GM12878 (cell line): ENCODE measurements around the gene CIAO2B. TPM values are rescaled to one million over a fixed set of nuclear protein-coding genes. Genes with fewer than 3 reads are reported as not detected.

Experiments used
- ATAC-seq: fragments of 200-7000 bp; cut with Tn5 transposase; 3 replicates; pipeline ENCODE4 v1.9.1; 2020; ENCODE audit warnings: mild to moderate bottlenecking, moderate library complexity
- BruUV-seq: library from RNA; stranded (reverse); fragments of 400-500 nt; replicated peaks from 2 replicates; lab custom pipeline; 2021; lab: Mats Ljungman, UMichigan
- CTCF ChIA-PET: fragments of 300-600 bp; sonication (Branson Sonifier 250); formaldehyde crosslinking; extraction: SDS; loops from one replicate; lab custom pipeline; 2021; ENCODE audit warnings: inconsistent platforms; lab: Yijun Ruan, JAX
- POLR2A ChIA-PET: fragments of 350-600 bp; formaldehyde crosslinking; extraction: SDS; loops from one replicate; lab custom pipeline; 2021; ENCODE audit warnings: inconsistent platforms; lab: Charles Lee
- RAD21 ChIA-PET: fragments of 300-600 bp; sonication (Branson Sonifier 250); formaldehyde crosslinking; loops from one replicate; lab custom pipeline; 2023; ENCODE audit warnings: antibody characterized with exemption; ENCODE audit not compliant: unreplicated experiment; lab: Charles Lee
- SMC1A ChIA-PET: fragments of 300-600 bp; sonication (Branson Sonifier 250); formaldehyde crosslinking; loops from one replicate; lab custom pipeline; 2023; ENCODE audit not compliant: unreplicated experiment, uncharacterized antibody; lab: Charles Lee
- DNase-seq: peaks from one replicate; pipeline ENCODE4 v3.0.0-alpha.2; 2011; ENCODE audit warnings: low read depth, low spot score
- FAIRE-seq: peaks from 3 replicates; lab custom pipeline; 2011; peaks lifted over from hg19 to GRCh38; lab: Jason Lieb, UNC
- H2AFZ ChIP-seq: 2 replicates; pipeline ENCODE4 v1.6.0; 2011; ENCODE audit warnings: low read depth, low read length, control low read depth; ENCODE audit not compliant: control insufficient read depth
- H3K27ac ChIP-seq: 2 replicates; pipeline ENCODE4 v1.5.1; 2011; ENCODE audit warnings: control low read depth; ENCODE audit not compliant: control insufficient read depth, insufficient read depth
- H3K27me3 ChIP-seq, 2 experiments: replicated peaks in 1 of 2; 2 replicates each; pipeline versions ENCODE4 v1.6.0 to v1.6.1; 2011; ENCODE audit warnings: low read length in 1 of 2; ENCODE audit not compliant: control insufficient read depth in 2 of 2, insufficient read depth in 2 of 2
- H3K36me3 ChIP-seq, 2 experiments: 2 replicates each; pipeline ENCODE4 v1.5.1; 2011; ENCODE audit warnings: low read length in 1 of 2; ENCODE audit not compliant: control insufficient read depth in 2 of 2, insufficient read depth in 2 of 2
- H3K4me1 ChIP-seq: 2 replicates; pipeline ENCODE4 v1.6.1; 2011; ENCODE audit warnings: mild to moderate bottlenecking, low read length, moderate library complexity, mixed read lengths; ENCODE audit not compliant: control insufficient read depth, insufficient read depth
- H3K4me2 ChIP-seq: 2 replicates; pipeline ENCODE4 v1.6.0; 2011; ENCODE audit warnings: control low read depth; ENCODE audit not compliant: control insufficient read depth, insufficient read depth
- H3K4me3 ChIP-seq: fragments of 200-600 bp; sonication (generic); 2 replicates; pipeline ENCODE4 v1.5.1; 2016
- H3K79me2 ChIP-seq: 2 replicates; pipeline ENCODE4 v1.6.0; 2011; ENCODE audit warnings: low read length; ENCODE audit not compliant: control insufficient read depth, insufficient read depth
- H3K9ac ChIP-seq: 2 replicates; pipeline ENCODE4 v1.8.0; 2011; ENCODE audit warnings: low read length, control low read depth, mixed read lengths; ENCODE audit not compliant: control insufficient read depth, insufficient read depth
- H3K9me3 ChIP-seq: replicated peaks from 3 replicates; pipeline ENCODE4 v1.5.1; 2011; ENCODE audit warnings: mild to moderate bottlenecking, low read length; ENCODE audit not compliant: control insufficient read depth, insufficient read depth
- H4K20me1 ChIP-seq: 2 replicates; pipeline ENCODE4 v1.6.0; 2011; ENCODE audit not compliant: control insufficient read depth, insufficient read depth
- ASH2L ChIP-seq: fragments of 300-600, 200-600 bp; sonication (generic); IDR thresholded peaks from 2 replicates; pipeline ENCODE4 v1.6.1; 2017; ENCODE audit warnings: low read depth, mild to moderate bottlenecking, borderline replicate concordance
- ATF2 ChIP-seq: IDR thresholded peaks from 2 replicates; pipeline ENCODE4 v1.6.1; 2012; ENCODE audit warnings: low read length, inconsistent platforms
- EED ChIP-seq: sonication (generic); IDR thresholded peaks from 2 replicates; pipeline ENCODE4 v1.6.1; 2016; ENCODE audit warnings: antibody characterized with exemption, low read depth
- EZH2 ChIP-seq: IDR thresholded peaks from 2 replicates; pipeline ENCODE4 v1.6.1; 2012; ENCODE audit warnings: low read depth, mild to moderate bottlenecking, control low read depth, inconsistent platforms, low read length, borderline replicate concordance; ENCODE audit not compliant: control insufficient read depth
- KAT2A ChIP-seq: conservative IDR thresholded peaks from 2 replicates; pipeline ENCODE4 v1.6.1; 2011; ENCODE audit warnings: low read depth, low read length; ENCODE audit not compliant: control insufficient read depth
- MEF2B ChIP-seq: fragments of 450-650 bp; IDR thresholded peaks from 2 replicates; pipeline ENCODE4 v1.6.1; 2018; ENCODE audit warnings: mild to moderate bottlenecking, moderate library complexity; ENCODE audit not compliant: partially characterized antibody, poor library complexity, severe bottlenecking
- NR2C2 ChIP-seq: IDR thresholded peaks from 2 replicates; pipeline ENCODE4 v1.6.1; 2011; ENCODE audit warnings: borderline replicate concordance, low read depth; ENCODE audit not compliant: control insufficient read depth, insufficient read length
- RBBP5 ChIP-seq: fragments of 200-600 bp; sonication (generic); conservative IDR thresholded peaks from 2 replicates; pipeline ENCODE4 v1.6.1; 2016
- SIX5 ChIP-seq: IDR thresholded peaks from 2 replicates; pipeline ENCODE4 v1.6.1; 2011; ENCODE audit warnings: mild to moderate bottlenecking, low read depth, low read length, moderate library complexity; ENCODE audit not compliant: severe bottlenecking
- ZNF207 ChIP-seq: fragments of 450-650 bp; IDR thresholded peaks from 2 replicates; pipeline ENCODE4 v1.6.1; 2014; ENCODE audit warnings: antibody characterized with exemption, mild to moderate bottlenecking, borderline replicate concordance
- ZNF24 ChIP-seq: fragments of 450-650 bp; IDR thresholded peaks from 2 replicates; pipeline ENCODE4 v1.6.1; 2017; ENCODE audit warnings: antibody characterized with exemption, mild to moderate bottlenecking
- WGBS: methylation state at CpG from one replicate; pipeline ENCODE4 v1.1.6; 2016; ENCODE audit warnings: low lambda C conversion rate; ENCODE audit not compliant: insufficient replicate concordance, insufficient coverage; ENCODE audit errors: missing lambda C conversion rate; 5-methylcytosine and 5-hydroxymethylcytosine counted together
- in situ Hi-C: fragments of 300-500 bp; cut with MboI; formaldehyde crosslinking; loops from 9 replicates; pipeline ENCODE4 v1.14.3; 2018; ENCODE audit warnings: mixed read lengths
- intact Hi-C: fragments of 100-400 bp; cut with micrococcal nuclease; formaldehyde crosslinking; loops from one replicate; pipeline ENCODE4 v1.14.2; 2022; ENCODE audit not compliant: unreplicated experiment
- polyA plus RNA-seq, 11 experiments: library from polyadenylated mRNA; depleted of rRNA in 4 of 11; unstranded in 6 of 11; stranded (reverse) in 5 of 11; fragments of >200 nt; fragmentation: Nextera tagmentation in 4 of 11; fragmentation: Illumina TruSeq in 1 of 11; extraction: Ambion mirVana in 4 of 11; extraction: Trizol in 1 of 11; gene quantifications; 1 replicate in 1 of 11; 2 replicates in 10 of 11; pipeline versions ENCODE4 v1.2.1 to v1.2.3, GENCODE V29; 2011 to 2016; ENCODE audit warnings: inconsistent platforms in 2 of 11, missing spikeins in 2 of 11, low read depth in 1 of 11
- total RNA-seq, 4 experiments: library from RNA; depleted of rRNA in 3 of 4; stranded (reverse); fragments of >200 nt in 3 of 4; fragmentation: Illumina TruSeq in 1 of 4; extraction: Trizol in 1 of 4; gene quantifications; 2 replicates each; pipeline versions ENCODE4 v1.2.1 to v1.2.3, GENCODE V29; 2013 to 2021
- TF ChIP-seq, protein P1 (sequence below): IDR thresholded peaks from 2 replicates; pipeline ENCODE4 v1.6.1; 2012; ENCODE audit warnings: low read depth, low read length, improper control_type of control experiment

CIAO2B gene
- total and polyA plus RNA-seq, 10 of the 15 experiments (the other 5 are each of a cell fraction or from before 2014, with no cell fraction given) = 76.4 to 241 (median 138) TPM

GRCh38 chr16:66913711-66914110 lies 20.5 kb downstream of the CIAO2B start:
- Histone ChIP-seq H4K20me1 (no peaks in the 10 kb centered on the region), H3K36me3 (no peaks in the 10 kb centered on the region), H3K9ac (no peak overlapping the region), H3K9me3 (no peaks in the 10 kb centered on the region), H3K79me2 (no peaks in the 10 kb centered on the region), H3K4me2 (no peak overlapping the region), H3K4me1 (no peaks in the 10 kb centered on the region), H3K4me3 (no peak overlapping the region), H3K27ac (no peak overlapping the region), H3K27me3 (no peaks in the 10 kb centered on the region; a peak in 2 of 4 replicates), H2AFZ (no peak overlapping the region)
- ChIA-PET POLR2A (no interaction called here), CTCF (interaction anchor here (1.3 kb wide), 1 partner anchor 46 kb away, joined by 4 read pairs; no protein-coding TSS in a partner anchor), RAD21 (no interaction called here), SMC1A (no interaction called here)
- no peak for TF ChIP-seq NR2C2
- no peak for TF ChIP-seq EZH2
- no peak for TF ChIP-seq ZNF24
- TF ChIP-seq ZNF207 = no peak
- TF ChIP-seq ASH2L = no peak
- TF ChIP-seq RBBP5 = no peak
- TF ChIP-seq, protein P1, sequence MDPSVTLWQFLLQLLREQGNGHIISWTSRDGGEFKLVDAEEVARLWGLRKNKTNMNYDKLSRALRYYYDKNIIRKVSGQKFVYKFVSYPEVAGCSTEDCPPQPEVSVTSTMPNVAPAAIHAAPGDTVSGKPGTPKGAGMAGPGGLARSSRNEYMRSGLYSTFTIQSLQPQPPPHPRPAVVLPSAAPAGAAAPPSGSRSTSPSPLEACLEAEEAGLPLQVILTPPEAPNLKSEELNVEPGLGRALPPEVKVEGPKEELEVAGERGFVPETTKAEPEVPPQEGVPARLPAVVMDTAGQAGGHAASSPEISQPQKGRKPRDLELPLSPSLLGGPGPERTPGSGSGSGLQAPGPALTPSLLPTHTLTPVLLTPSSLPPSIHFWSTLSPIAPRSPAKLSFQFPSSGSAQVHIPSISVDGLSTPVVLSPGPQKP = no peak
- no peak for TF ChIP-seq KAT2A
- no peak for TF ChIP-seq EED
- TF ChIP-seq ATF2 = no peak
- no peak for TF ChIP-seq SIX5
- no peak for TF ChIP-seq MEF2B
- in situ Hi-C loops = no loop called here
- no peak for DNase-seq
- BruUV-seq = no TSS peak
- ATAC-seq = no peak
- FAIRE-seq = no peak
- intact Hi-C loops = no loop called here
- 5% methylated on average over 4 of the region's 4 CpGs for WGBS
